DMS153 treated with DMSO at 0.1 percent for 48 hours (cell line): ENCODE results near the gene UTRN.

Experiments
- DNase-seq: peaks from one replicate; lab custom pipeline; 2025; ENCODE audit not compliant: unreplicated experiment; lab: John Stamatoyannopoulos, UW

The UTRN gene

DNA sequence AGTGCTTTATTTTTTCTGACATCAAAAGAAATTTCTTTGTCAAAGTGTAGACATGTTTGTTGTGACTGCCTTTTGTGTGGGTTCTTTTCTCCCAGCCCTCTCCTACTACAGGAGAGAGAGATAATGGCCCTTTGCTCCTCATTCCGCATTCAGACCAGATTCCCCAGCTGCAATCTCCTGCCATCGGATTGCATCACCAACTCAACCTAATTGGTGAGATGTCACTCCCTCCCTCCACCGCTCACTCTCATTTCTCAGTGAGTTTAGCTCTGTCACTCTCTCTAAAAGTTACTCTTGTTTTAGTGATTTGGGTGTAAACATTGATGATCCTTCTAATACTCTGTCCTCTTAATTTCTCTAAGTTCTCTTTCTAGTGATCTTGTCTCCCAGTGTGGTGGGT is 22.7 kb downstream of the UTRN start:
- DNase-seq = no peak

GRCh38 chr6:144310765-144311164 is 25.6 kb downstream of the UTRN start:
- no peak for DNase-seq

GRCh38 chr6:144311361-144311760 is 26.2 kb downstream of the UTRN start:
- no peak for DNase-seq

DNA sequence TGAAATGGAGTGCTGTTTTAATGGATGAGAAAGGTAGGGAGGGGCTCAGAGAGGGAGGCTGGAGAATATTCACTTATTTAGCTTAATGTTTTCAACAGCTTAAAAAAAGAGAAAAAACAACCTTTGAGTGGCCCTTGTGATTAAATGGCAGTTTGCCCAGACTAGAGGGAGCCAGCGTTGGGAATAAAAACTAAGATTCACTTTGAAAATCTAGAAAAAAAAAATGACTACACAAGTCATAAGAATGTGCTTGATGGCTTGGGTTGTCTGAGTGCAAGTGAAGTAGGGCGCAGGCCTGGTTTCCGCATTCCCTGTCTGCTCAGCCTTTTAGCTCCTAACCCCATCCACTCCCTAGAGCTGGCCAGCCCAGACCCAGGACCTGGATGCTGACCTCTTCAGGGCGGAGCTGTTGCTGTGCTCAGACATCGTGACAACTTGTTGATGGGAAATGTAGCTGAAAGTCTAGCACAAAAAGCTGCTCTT is 28.9 kb downstream of the UTRN start:
- DNase-seq = no peak

DNA sequence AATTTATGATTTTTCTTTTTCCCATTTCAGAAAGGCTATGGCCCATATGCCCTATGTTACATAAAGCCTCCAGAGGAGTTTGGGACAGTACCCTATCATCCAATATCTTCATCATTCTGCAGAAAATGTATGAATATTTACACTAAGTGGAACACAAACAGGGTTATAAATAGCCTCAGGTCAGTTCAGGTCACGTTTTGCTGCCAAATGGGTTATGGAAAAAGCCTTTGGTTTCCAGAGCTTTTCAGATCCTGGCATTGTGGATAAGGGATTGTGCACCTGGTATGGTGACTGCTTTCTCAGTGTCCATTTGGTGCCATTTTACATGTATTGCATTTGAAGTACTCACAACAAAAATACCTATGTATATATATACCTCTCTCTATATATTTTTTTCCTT is 29.4 kb downstream of the UTRN start:
- no peak for DNase-seq

DNA sequence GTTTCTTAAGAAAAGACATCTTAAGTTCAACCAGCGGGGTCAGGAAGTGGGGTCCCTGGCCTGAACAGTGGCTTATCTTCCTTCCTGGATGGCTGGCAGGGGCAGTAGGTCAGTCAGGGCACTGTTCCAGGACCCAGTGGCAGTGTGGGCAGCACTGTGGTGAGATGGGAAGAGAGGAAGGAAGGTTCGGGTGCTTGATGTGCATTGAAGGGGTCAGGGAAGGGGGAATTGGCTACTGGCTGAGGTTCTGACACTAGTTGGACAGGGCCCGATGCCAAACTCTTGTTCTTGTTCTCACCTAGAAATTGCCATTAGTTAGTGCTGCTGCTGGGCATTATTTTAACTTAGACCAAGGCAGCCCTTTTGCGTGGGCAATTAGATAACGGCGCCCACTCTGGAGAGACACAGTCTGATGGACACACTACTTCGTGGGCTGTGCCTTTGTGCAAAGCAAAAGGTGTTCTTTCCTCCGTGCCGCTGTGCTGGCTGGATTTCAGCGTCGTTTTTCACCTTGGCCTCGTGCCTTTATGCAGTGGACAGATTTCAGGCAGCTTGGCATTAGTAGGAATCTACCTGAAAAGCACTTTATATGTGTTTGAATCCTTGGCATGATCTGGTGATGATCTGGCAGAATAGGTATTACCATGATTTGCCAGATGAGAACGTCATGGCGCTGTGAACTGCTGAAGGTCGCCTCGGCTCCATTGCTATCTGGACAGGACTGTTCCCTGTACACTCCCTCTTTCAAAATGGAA is 30.3 kb downstream of the UTRN start:
- no peak for DNase-seq

GRCh38 chr6:144315981-144316861 is 31.1 kb downstream of the UTRN start:
- no peak for DNase-seq

DNA sequence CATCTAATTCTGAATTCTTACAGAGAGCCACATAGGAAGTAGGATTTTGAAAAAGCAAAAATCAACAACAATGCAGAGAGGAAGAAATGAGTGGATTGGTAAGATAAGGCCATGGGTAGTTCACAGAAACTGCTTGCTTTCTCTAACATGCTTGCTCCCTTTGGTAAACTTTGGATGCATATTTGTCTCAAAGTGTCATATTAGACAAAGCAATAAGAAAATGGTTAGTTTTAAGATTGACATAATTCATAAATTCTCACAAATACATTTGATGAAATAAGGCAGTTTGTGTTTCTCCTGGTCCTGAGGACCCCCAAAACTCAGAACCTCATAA is 31.7 kb downstream of the UTRN start:
- DNase-seq = no peak

- no peak for DNase-seq
These were observed 32.6 kb downstream of the UTRN start for GRCh38 chr6:144317736-144318135.

- no peak for DNase-seq
These were observed 34.1 kb downstream of the UTRN start for GRCh38 chr6:144319211-144319610.

- no peak for DNase-seq
These were observed 35.6 kb downstream of the UTRN start for GRCh38 chr6:144320741-144321140.

- DNase-seq = no peak
These were observed 36.9 kb downstream of the UTRN start for GRCh38 chr6:144321839-144322591.

GRCh38 chr6:144325232-144325631 is 40.1 kb downstream of the UTRN start:
- DNase-seq = no peak

DNA sequence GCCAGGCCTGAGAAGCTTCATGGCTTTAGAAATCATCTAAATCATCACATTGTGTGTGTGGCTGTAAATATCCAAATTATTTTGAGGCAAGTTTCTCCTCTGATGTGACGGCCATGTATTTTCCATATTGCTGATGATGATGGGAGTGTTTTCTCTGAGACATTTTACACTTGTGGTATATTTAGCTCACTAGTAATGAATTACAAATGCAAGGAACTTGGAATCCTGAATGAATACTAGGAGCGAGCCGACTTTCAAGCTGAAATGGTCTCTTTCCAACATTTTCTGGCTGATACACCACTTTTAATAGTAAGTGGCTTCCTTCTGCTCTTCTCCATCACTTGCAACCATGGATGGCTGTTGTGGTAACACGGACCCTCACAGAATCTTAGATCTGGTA is 41.3 kb downstream of the UTRN start:
- DNase-seq = no peak

GRCh38 chr6:144327081-144327480 is 41.9 kb downstream of the UTRN start:
- no peak for DNase-seq

DNA sequence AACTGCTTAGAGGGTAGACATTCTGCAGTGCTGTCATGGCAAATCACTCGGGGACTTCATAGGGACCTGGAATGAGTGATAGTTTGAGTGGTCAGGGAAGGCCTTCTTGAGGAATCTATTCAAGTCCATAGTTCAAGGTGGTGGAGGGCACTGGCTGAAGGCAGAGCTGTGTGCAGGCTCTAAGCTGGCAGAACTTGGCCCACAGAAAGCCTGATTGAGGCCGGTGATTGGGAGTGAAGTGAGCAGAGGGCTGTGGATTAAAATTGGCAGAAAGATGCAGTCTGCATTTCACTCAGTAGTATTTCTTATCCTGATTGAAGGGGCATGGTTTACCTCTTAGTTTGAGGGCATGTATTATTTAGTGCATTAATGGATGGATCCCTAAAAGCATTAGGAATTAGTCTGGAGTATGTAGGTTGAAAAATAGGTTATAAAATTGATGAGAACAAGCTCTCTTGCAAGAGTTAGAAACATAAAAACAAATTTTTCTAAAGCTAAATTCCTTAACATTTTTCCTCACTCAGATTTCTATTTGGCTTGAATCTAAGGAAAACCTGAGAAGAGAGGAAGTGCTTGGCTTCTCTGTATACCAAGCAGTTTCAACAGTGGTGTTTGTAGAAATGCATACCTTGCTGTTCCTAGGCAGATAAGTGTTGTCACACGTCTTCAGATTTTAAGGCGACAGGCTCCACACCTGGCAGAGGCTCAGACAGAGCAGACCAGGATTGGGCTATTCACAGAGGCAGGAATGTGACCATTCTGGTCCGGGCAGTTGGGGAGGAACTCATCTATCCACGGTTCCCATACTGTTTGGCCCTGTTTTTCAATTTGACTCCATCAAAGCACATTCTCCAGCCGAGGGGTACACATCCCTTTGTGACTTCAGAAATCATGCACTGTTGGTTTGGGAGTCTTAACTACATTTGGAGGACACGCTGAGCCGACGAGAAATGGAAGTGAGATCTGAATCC is 45.2 kb downstream of the UTRN start:
- DNase-seq = no peak

GRCh38 chr6:144331491-144331969 is 46.4 kb downstream of the UTRN start:
- DNase-seq = no peak

GRCh38 chr6:144332177-144332576 is 47.0 kb downstream of the UTRN start:
- DNase-seq = no peak

DNA sequence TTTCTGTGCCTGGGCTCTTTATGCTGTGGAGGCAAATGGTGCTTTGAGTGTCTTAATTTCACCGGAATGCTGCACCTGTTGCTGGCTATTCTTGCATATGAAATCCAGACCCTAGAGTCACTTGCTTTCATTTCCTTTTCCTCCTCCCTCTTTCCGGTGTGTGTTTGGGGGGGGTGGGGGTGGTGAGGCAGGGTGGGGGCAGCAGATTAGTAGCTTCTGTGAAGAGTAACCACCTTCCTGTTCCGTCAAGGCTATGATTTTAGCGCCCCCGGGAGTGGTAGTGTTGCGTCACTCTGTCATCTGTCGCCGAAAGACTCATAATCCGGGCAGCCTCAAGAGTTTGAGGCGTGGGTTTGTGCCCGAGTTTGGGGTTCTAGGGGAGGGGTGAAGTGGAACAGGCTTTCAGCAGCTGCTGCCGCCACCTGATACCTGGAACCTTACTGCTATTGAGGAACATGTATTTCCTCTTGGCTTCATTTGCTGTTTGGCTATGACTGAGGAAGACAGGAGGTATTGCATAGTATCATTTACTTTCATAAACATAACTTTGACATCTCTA is 49.1 kb downstream of the UTRN start:
- no peak for DNase-seq
